Measurements from ENCODE around the gene DHRS4. TPM values are rescaled to one million over a fixed set of nuclear protein-coding genes. Genes with fewer than 3 reads are reported as not detected.

Gene DHRS4
- total and polyA plus RNA-seq, 2 of the 13 experiments (the other 11 are each of a cell fraction or from before 2014, with no cell fraction given) = 23.9 to 45.1 TPM

DNA sequence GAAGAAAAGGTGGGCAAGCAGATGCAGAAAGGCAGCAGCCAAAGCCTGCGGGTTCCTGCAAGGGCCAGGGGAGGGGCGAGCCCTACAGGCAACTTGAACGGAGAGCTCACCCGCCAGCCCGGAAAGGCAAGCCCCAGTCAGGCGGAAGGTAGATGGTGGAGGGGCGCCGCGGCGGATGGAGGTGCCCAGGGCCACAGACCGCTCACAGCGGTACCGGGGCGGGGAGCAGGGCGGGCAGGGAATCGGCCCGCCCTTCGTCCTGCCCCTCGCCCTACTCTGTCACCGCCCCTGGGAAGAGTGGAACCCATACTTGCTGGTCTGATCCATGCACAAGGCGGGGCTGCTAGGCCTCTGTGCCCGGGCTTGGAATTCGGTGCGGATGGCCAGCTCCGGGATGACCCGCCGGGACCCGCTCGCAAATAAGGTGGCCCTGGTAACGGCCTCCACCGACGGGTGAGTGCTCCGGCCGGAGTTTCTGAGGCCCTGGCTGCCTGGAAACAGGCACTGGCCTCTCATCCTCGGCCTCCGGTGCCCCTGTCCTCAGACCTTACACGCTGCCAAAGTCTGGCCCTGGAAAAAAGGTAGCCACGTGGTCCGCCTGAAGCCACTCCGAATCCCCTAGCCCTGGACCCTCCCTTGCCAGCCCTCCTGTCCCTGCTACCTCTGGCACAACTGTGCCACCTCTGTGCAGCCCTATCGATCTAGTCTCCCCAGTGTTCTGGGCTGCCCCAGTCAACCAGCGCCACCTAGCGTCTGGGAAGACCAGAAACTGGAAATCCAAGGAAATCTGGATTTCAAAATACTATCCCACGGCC lies at the start of gene DHRS4 (continued):
- TF ChIP-seq ZNF232 (CRISPR knock-in tag; IDR thresholded peaks at IDR 0.05; ENCODE audit: borderline replicate concordance) = peak; percentile 95
- no peak for TF ChIP-seq ZNF382 (CRISPR knock-in tag; IDR thresholded peaks at IDR 0.05; ENCODE audit: borderline replicate concordance)
- peak; percentile 97 for TF ChIP-seq KLF6 (CRISPR knock-in tag; IDR thresholded peaks at IDR 0.05)
- peak; percentile 21; the same call in 1 of the 2 replicates for TF ChIP-seq NFIC (IDR thresholded peaks at IDR 0.05; ENCODE audit: low read length)
- TF ChIP-seq, protein P1, sequence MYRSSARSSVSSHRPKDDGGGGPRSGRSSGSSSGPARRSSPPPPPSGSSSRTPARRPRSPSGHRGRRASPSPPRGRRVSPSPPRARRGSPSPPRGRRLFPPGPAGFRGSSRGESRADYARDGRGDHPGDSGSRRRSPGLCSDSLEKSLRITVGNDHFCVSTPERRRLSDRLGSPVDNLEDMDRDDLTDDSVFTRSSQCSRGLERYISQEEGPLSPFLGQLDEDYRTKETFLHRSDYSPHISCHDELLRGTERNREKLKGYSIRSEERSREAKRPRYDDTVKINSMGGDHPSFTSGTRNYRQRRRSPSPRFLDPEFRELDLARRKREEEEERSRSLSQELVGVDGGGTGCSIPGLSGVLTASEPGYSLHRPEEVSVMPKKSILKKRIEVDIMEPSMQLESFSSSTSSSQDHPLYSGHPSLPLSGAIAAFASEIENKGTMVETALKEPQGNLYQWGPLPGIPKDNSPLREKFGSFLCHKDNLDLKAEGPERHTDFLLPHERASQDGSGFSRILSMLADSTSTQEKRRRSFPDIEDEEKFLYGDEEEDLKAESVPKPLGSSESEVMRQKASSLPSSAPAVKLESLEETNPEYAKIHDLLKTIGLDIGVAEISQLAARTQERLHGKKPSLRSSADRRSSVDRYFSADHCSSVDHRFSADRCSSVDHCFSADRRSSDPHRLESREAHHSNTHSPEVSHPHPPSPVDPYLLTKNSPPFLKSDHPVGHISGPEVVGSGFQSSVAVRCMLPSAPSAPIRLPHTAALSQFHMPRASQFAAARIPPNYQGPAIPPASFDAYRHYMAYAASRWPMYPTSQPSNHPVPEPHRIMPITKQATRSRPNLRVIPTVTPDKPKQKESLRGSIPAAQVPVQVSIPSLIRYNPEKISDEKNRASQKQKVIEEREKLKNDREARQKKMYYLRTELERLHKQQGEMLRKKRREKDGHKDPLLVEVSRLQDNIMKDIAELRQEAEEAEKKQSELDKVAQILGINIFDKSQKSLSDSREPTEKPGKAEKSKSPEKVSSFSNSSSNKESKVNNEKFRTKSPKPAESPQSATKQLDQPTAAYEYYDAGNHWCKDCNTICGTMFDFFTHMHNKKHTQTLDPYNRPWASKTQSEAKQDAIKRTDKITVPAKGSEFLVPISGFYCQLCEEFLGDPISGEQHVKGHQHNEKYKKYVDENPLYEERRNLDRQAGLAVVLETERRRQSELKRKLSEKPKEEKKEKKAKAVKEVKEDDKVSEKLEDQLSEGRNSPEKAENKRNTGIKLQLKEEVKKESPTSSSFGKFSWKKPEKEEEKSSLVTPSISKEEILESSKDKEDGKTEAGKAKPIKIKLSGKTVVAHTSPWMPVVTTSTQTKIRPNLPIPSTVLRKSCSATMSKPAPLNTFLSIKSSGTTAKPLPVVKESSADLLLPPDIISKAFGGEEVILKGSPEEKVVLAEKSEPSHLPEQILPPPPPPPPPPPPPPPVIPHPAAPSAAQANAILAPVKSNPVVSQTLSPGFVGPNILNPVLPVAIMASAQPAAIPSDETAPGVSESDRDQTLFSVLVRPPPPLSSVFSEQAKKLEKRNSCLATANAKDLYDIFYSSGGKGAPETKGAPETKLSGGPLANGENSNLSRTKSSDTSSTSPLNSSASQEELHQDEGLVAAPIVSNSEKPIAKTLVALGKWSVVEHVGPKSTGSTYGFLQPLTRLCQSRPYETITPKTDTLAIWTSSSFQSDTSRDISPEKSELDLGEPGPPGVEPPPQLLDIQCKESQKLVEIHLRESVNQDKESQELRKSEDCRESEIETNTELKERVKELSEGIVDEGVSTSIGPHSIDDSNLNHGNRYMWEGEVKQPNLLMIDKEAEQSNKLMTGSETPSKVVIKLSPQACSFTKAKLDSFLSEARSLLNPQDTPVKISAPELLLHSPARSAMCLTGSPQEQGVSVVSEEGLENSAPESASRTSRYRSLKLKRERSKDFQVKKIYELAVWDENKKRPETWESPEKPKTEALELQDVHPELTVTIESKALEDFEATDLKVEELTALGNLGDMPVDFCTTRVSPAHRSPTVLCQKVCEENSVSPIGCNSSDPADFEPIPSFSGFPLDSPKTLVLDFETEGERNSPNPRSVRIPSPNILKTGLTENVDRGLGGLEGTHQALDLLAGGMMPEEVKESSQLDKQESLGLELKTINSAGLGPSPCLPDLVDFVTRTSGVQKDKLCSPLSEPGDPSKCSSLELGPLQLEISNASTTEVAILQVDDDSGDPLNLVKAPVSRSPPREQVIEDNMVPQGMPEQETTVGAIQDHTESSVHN (CRISPR knock-in tag; IDR thresholded peaks at IDR 0.05) = peak; percentile 98
- peak; percentile 97; the same call in 1 of the 2 replicates for TF ChIP-seq ZNF839 (CRISPR knock-in tag; IDR thresholded peaks at IDR 0.05; ENCODE audit: borderline replicate concordance)
- TF ChIP-seq, protein P2, sequence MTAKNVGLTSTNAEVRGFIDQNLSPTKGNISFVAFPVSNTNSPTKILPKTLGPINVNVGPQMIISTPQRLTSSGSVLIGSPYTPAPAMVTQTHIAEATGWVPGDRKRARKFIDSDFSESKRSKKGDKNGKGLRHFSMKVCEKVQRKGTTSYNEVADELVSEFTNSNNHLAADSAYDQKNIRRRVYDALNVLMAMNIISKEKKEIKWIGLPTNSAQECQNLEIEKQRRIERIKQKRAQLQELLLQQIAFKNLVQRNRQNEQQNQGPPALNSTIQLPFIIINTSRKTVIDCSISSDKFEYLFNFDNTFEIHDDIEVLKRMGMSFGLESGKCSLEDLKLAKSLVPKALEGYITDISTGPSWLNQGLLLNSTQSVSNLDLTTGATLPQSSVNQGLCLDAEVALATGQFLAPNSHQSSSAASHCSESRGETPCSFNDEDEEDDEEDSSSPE (CRISPR knock-in tag; IDR thresholded peaks at IDR 0.05) = peak; percentile 49
- peak; percentile 91; the same call in 1 of the 2 replicates for TF ChIP-seq CAMTA2 (CRISPR knock-in tag; IDR thresholded peaks at IDR 0.05; ENCODE audit: borderline replicate concordance)
- TF ChIP-seq ZNF75D (CRISPR knock-in tag; IDR thresholded peaks at IDR 0.05; ENCODE audit: borderline replicate concordance) = no peak
- TF ChIP-seq MIER3 (CRISPR knock-in tag; IDR thresholded peaks at IDR 0.05; ENCODE audit: borderline replicate concordance) = peak; percentile 99
- TF ChIP-seq HCFC1 (IDR thresholded peaks at IDR 0.05; ENCODE audit: low read depth, low read length) = peak; percentile 50
- TF ChIP-seq, protein P3, sequence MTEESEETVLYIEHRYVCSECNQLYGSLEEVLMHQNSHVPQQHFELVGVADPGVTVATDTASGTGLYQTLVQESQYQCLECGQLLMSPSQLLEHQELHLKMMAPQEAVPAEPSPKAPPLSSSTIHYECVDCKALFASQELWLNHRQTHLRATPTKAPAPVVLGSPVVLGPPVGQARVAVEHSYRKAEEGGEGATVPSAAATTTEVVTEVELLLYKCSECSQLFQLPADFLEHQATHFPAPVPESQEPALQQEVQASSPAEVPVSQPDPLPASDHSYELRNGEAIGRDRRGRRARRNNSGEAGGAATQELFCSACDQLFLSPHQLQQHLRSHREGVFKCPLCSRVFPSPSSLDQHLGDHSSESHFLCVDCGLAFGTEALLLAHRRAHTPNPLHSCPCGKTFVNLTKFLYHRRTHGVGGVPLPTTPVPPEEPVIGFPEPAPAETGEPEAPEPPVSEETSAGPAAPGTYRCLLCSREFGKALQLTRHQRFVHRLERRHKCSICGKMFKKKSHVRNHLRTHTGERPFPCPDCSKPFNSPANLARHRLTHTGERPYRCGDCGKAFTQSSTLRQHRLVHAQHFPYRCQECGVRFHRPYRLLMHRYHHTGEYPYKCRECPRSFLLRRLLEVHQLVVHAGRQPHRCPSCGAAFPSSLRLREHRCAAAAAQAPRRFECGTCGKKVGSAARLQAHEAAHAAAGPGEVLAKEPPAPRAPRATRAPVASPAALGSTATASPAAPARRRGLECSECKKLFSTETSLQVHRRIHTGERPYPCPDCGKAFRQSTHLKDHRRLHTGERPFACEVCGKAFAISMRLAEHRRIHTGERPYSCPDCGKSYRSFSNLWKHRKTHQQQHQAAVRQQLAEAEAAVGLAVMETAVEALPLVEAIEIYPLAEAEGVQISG (CRISPR knock-in tag; IDR thresholded peaks at IDR 0.05) = peak; percentile 99
- TF ChIP-seq SP4 (CRISPR knock-in tag; IDR thresholded peaks at IDR 0.05) = peak; percentile 95
- peak; percentile 78 for TF ChIP-seq SIX4 (CRISPR knock-in tag; IDR thresholded peaks at IDR 0.05)
